ENCODE results near the gene NTNG2.

DNA sequence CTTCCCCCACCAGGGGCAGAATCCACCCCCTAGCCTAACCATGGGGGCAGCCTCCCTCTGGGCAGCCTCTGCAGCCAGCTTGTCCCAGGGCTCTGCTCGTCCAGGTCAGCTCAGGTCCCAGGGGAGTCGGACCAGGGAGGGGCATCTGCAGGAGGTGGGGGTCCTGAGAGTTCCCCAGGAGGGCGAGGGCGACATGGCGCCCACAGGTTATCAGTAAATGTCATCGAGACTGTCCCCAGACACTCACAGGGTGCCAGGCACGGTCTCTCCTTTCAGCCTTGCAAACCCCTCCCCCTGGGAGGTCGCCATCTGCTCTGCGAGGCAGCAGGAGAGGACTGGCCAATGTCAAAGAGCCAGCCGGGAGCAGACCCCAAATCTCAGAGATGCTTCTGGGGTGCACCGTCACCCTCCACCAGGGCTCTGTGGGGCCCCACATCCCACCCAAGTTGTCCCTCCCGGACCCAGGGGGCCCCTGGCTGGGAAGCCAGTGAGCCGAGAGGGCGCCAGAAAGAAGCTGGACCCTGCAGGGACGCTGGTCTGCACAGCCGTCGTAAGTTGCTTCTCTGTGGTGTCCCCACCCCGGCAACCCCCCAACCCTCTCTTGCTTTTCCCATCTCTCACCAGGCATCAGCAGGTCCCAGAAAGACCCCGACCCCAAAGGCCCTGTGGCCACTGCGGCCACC is 69.3 kb downstream of the NTNG2 start:
- TF ChIP-seq, protein P1, sequence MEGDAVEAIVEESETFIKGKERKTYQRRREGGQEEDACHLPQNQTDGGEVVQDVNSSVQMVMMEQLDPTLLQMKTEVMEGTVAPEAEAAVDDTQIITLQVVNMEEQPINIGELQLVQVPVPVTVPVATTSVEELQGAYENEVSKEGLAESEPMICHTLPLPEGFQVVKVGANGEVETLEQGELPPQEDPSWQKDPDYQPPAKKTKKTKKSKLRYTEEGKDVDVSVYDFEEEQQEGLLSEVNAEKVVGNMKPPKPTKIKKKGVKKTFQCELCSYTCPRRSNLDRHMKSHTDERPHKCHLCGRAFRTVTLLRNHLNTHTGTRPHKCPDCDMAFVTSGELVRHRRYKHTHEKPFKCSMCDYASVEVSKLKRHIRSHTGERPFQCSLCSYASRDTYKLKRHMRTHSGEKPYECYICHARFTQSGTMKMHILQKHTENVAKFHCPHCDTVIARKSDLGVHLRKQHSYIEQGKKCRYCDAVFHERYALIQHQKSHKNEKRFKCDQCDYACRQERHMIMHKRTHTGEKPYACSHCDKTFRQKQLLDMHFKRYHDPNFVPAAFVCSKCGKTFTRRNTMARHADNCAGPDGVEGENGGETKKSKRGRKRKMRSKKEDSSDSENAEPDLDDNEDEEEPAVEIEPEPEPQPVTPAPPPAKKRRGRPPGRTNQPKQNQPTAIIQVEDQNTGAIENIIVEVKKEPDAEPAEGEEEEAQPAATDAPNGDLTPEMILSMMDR (IDR thresholded peaks at IDR 0.05) = no peak
- TF ChIP-seq POLR2A (IDR thresholded peaks at IDR 0.05) = no peak

Data from adrenal gland (tissue), 5 donors.